Body of pancreas (tissue), 4 donors: ENCODE data around the gene GGPS1. TPM values are rescaled to one million over a fixed set of nuclear protein-coding genes. Genes with fewer than 3 reads are reported as not detected.
A peak's percentile ranks its signal among the peaks of the same experiment; 100 is the strongest.
"Not testable (repeated sequence)": the region's sequence is repeated elsewhere in the genome, so short reads cannot be mapped to it uniquely, and the experiment has no call there.

Experiments used
- ATAC-seq: fragments of 150-250 bp; one replicate; pipeline ENCODE4 v1.9.1; 2016
- DNase-seq, 4 donors: peaks; one replicate each; pipeline ENCODE4 v3.0.0-alpha.2; 2019
- H3K27ac ChIP-seq, 4 donors: fragments of 200-600 bp; sonication (generic); 1 replicate in 3 of 4; 2 replicates in 1 of 4; pipeline versions ENCODE4 v1.5.1 to v1.6.1; 2016 to 2019; ENCODE audit warnings: mild to moderate bottlenecking in 1 of 4, mixed read lengths in 1 of 4, moderate library complexity in 1 of 4
- H3K27me3 ChIP-seq, 2 donors: fragments of 200-600 bp; sonication (generic); one replicate each; pipeline ENCODE4 v1.6.0; 2016; ENCODE audit warnings: mild to moderate bottlenecking in 1 of 2
- H3K36me3 ChIP-seq, 2 donors: fragments of 200-600 bp; sonication (generic); replicated peaks in 1 of 2; 2 replicates each; pipeline ENCODE4 v1.5.1; 2016; ENCODE audit warnings: low read depth in 2 of 2; ENCODE audit not compliant: insufficient read depth in 1 of 2
- H3K4me1 ChIP-seq: fragments of 200-600 bp; sonication (generic); one replicate; pipeline ENCODE4 v1.6.0; 2016
- H3K4me3 ChIP-seq, 2 donors: fragments of 200-600 bp; sonication (generic); 1 replicate in 1 of 2; 2 replicates in 1 of 2; pipeline ENCODE4 v1.5.1; 2016 to 2019
- H3K9me3 ChIP-seq, 3 donors: fragments of 200-600 bp; sonication (generic); 1 replicate in 2 of 3; 2 replicates in 1 of 3; pipeline ENCODE4 v1.5.1; 2016
- CTCF ChIP-seq, 7 experiments: fragments of 450-650 bp in 4 of 7; fragments of 200-600 bp in 3 of 7; sonication (generic) in 3 of 7; IDR thresholded peaks; one replicate each; pipeline ENCODE4 v1.5.1; 2016 to 2019; ENCODE audit warnings: antibody characterized with exemption in 7 of 7
- POLR2A ChIP-seq, 3 donors: fragments of 450-650 bp; IDR thresholded peaks; one replicate each; pipeline ENCODE4 v1.6.1; 2016; ENCODE audit warnings: antibody characterized with exemption in 3 of 3, mild to moderate bottlenecking in 2 of 3
- WGBS, 2 donors: methylation state at CpG; one replicate each; pipeline ENCODE4 v1.1.5; 2017; 5-methylcytosine and 5-hydroxymethylcytosine counted together
- intact Hi-C: fragments of 100-400 bp; cut with DNase I; formaldehyde crosslinking; loops from one replicate; pipeline ENCODE4 v1.15.1; 2023
- total RNA-seq, 2 donors: library from RNA; depleted of rRNA; stranded (reverse); fragments of >200 nt; gene quantifications; one replicate each; pipeline ENCODE4 v1.1.0, GENCODE V29; 2016

The GGPS1 gene
- total RNA-seq, 2 donors from 2014 or later: 11.9 to 15.3 TPM

- TF ChIP-seq CTCF (IDR thresholded peaks at IDR 0.05): no peak
- no peak for TF ChIP-seq POLR2A (IDR thresholded peaks at IDR 0.05)
- DNase-seq: no peak
- 81 to 86% methylated on average over 3 of the region's 3 CpGs for WGBS, 2 donors
- no peak for ATAC-seq
- Histone ChIP-seq H3K9me3 (no peaks in the 10 kb centered on the region), H3K27me3 (no peaks in the 10 kb centered on the region), H3K27ac (no peak overlapping the region), H3K36me3 (no peaks in the 10 kb centered on the region), H3K4me3 (no peak overlapping the region), H3K4me1 (no peaks in the 10 kb centered on the region)
- intact Hi-C loops: no loop called here
Measured at GRCh38 chr1:235358899-235359298, 30.5 kb downstream of the GGPS1 start.

DNA sequence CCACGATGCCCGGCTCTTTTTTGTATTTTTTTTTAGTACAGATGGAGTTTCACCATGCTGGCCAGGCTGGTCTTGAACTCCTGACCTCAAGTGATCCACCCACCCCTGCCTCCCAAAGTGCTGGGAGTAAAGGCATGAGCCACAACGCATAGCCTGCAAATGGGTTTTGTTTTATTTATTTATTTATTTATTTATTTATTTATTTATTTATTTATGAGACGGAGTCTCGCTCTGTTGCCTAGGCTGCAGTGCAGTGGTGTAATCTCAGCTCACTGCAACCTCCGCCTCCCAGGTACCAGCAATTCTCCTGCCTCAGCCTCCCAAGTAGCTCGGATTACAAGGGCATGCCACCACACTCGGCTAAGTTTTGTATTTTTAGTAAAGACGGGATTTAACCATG lies 35.8 kb downstream of the GGPS1 start:
- DNase-seq, H3K4me3 ChIP-seq, H3K36me3 ChIP-seq, H3K27ac ChIP-seq, ATAC-seq, intact Hi-C loops, H3K9me3 ChIP-seq, H3K27me3 ChIP-seq: not testable (repeated sequence)
- H3K4me1 ChIP-seq: peaks cover 16% of the 10 kb centered on the region
- WGBS, 2 donors: 92 to 95% methylated on average over 9 of the region's 9 CpGs

GRCh38 chr1:235366286-235366685 lies 37.9 kb downstream of the GGPS1 start:
- DNase-seq (no peak), ATAC-seq (no peak)
- H3K27ac ChIP-seq: no peak overlapping the region
- WGBS, 2 donors: 82 to 87% methylated on average over 5 of the region's 5 CpGs
- intact Hi-C loops: no loop called here
- no peaks in the 10 kb centered on the region for H3K9me3 ChIP-seq
- no peaks in the 10 kb centered on the region for H3K36me3 ChIP-seq
- peaks cover 16% of the 10 kb centered on the region for H3K4me1 ChIP-seq
- no peak for TF ChIP-seq POLR2A (IDR thresholded peaks at IDR 0.05)
- no peak for TF ChIP-seq CTCF (IDR thresholded peaks at IDR 0.05)
- no peak overlapping the region for H3K4me3 ChIP-seq
- H3K27me3 ChIP-seq: no peaks in the 10 kb centered on the region

DNA sequence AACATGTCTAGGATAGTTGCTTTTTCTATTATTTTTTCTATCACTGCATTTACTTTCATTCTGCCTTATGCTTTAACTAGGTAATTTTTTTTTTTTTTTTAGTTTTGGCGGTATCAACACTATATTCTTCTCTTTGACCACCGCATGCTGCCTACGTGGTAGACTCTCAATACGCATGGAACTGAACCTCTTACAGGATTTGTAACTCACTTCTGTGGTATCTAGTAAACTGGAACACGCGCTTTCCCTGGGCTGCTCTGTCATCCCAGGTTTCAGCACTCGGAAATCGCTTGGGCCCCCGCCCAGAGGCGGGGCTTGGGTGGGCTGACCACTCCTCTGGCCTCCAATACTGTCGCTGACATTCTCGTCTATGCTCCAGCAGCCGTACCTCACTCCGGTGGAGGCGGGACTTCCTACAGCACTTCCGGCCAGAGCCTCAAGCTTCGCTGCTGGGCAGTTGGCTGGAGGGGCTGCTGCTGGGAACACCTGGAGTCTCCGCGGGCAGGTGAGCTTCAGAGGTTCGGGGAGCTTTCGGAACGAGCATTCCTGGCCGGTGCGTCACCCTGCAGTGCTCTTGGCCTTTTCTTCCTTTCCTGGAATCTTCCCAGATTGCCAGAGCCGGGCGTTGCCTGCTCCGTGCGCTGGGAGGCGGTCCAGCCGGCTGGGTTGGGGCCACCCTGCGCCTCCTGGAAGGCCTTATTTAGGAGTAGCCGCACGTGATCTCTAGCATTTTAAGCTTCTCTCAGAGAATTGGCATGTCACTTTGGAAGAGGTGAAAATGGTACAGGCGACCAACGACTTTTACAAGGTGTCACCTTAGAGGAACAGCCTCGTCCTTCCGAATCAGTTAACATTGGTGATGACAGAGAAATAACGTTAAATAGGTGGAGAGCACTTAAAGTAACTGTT lies 38.9 kb downstream of the GGPS1 start, which contains the start of gene TBCE:
TSS of gene TBCE (plus strand) at position 428 of the 909 bp plus-strand sequence. CDS start 12,623 bp downstream, outside the sequence.
- Histone ChIP-seq H3K27ac (peak within 1 kb of the TSS; percentile 83 to 91 (median 84)), H3K27me3 (no peaks in the 10 kb centered on the region), H3K4me3 (peak within 1 kb of the TSS; percentile 22 to 32), H3K4me1 (peaks cover 16% of the 10 kb centered on the region), H3K36me3 (peaks cover 0 to 2% of the 10 kb centered on the region in 2 donors), H3K9me3 (no peaks in the 10 kb centered on the region)
- DNase-seq (peak; percentile 97 to 99 (median 98)), ATAC-seq (peak; percentile 100)
- intact Hi-C loops: no loop called here
- TF ChIP-seq CTCF (IDR thresholded peaks at IDR 0.05) (peak in 4 of 7 experiments; percentile 15 to 37 (median 26)), POLR2A (IDR thresholded peaks at IDR 0.05) (peak; percentile 82 to 95 (median 95))
- 0% methylated on average over 18 to 38 of the region's 38 CpGs for WGBS, 2 donors

- intact Hi-C loops: no loop called here
- 75% methylated on average over 5 of the region's 5 CpGs for WGBS, 2 donors
- H3K27ac ChIP-seq: no peak overlapping the region
Measured at GRCh38 chr1:235368428-235368827, 40.1 kb downstream of the GGPS1 start.

More at GRCh38 chr1:235368428-235368827, 40.1 kb downstream of the GGPS1 start:
- no peaks in the 10 kb centered on the region for H3K9me3 ChIP-seq
- H3K4me1 ChIP-seq: peaks cover 16% of the 10 kb centered on the region
- H3K27me3 ChIP-seq: no peaks in the 10 kb centered on the region
- peaks cover 0 to 3% of the 10 kb centered on the region in 2 donors for H3K36me3 ChIP-seq
- no peak for DNase-seq
- ATAC-seq: no peak
- no peak overlapping the region for H3K4me3 ChIP-seq
- TF ChIP-seq POLR2A (IDR thresholded peaks at IDR 0.05) (no peak), CTCF (IDR thresholded peaks at IDR 0.05) (no peak)
